Measurements from ENCODE around the gene GSTO2.

GSTO2 gene

DNA sequence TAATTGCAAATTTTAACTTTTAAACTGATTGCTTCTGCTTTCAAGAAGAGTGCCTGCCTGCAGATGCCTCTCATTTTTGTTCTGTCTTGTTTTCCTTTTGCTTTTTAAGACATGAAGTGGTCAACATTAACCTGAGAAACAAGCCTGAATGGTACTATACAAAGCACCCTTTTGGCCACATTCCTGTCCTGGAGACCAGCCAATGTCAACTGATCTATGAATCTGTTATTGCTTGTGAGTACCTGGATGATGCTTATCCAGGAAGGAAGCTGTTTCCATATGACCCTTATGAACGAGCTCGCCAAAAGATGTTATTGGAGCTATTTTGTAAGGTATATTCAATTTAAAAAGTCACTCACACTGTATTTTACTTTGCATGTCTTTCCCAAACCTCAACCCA lies 8.8 kb downstream of the GSTO2 start:
- DNase-seq (ENCODE audit: low read depth in 2 of 2), result no peak
- H3K4me3 ChIP-seq (replicated peaks in 1 of 2; ENCODE audit: low read depth in 2 of 2, low read length in 2 of 2), result no peak overlapping the region
- TF ChIP-seq, protein P1, sequence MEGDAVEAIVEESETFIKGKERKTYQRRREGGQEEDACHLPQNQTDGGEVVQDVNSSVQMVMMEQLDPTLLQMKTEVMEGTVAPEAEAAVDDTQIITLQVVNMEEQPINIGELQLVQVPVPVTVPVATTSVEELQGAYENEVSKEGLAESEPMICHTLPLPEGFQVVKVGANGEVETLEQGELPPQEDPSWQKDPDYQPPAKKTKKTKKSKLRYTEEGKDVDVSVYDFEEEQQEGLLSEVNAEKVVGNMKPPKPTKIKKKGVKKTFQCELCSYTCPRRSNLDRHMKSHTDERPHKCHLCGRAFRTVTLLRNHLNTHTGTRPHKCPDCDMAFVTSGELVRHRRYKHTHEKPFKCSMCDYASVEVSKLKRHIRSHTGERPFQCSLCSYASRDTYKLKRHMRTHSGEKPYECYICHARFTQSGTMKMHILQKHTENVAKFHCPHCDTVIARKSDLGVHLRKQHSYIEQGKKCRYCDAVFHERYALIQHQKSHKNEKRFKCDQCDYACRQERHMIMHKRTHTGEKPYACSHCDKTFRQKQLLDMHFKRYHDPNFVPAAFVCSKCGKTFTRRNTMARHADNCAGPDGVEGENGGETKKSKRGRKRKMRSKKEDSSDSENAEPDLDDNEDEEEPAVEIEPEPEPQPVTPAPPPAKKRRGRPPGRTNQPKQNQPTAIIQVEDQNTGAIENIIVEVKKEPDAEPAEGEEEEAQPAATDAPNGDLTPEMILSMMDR (IDR thresholded peaks at IDR 0.05; ENCODE audit: low read depth, low read length), result no peak

DNA sequence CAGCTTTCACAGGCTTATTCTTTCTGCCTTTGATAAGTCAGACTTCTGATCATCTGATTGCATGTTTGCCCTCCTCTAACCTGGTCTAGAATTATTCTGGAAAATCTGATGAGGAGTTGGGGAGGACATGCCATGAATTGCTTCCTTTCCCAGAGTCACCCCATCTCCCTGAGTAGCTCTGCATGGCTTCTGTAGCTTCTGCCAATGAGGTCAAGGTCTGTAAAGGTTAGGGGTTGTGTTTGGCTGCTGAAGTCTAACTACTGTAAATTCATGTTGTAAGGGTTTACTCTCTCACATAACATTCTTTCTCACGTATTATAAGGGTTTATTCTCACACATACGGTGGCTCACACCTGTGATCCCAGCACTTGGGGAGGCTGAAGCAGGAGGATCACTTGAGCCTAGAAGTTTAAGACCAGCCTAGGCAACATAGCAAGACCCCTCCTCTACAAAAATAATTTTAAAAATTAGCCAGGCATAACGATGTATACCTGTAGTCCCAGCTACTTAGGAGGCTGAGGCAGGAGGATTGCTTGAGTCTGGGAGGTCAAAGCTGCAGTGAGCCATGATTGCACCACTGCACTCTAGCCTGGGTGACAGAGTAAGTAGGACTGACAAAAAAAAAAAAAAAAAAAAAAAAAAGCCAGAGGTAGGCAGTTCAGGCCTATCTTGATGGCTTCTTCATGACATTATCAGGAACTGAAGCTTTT lies 10.7 kb downstream of the GSTO2 start:
- no peak overlapping the region for H3K4me3 ChIP-seq (replicated peaks in 1 of 2; ENCODE audit: low read depth in 2 of 2, low read length in 2 of 2)
- no peak for DNase-seq (ENCODE audit: low read depth in 2 of 2)
- TF ChIP-seq, protein P1 (IDR thresholded peaks at IDR 0.05; ENCODE audit: low read depth, low read length), result no peak

DNA sequence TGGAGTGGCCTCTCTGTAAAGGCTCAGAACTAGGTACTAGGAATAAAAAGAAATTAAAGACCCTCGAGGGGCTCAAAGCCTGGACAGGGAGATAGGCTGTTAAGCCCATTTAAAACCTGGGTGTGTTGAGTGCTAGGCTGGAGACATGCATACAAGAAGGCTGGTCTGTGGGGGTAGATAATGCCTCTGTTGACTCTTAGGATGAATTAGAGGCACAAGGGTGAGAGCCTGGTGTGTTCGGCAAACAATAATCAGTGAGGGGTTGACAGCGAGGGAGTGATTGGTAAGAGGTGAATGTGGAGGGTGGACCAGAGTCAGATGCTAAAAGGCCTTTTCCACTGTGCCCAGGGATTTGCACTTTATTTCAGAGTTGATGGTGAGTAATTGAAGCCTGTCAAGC lies 12.7 kb downstream of the GSTO2 start:
- H3K4me3 ChIP-seq (replicated peaks in 1 of 2; ENCODE audit: low read depth in 2 of 2, low read length in 2 of 2), result no peak overlapping the region
- TF ChIP-seq, protein P1 (IDR thresholded peaks at IDR 0.05; ENCODE audit: low read depth, low read length), result no peak
- DNase-seq (ENCODE audit: low read depth in 2 of 2), result no peak

DNA sequence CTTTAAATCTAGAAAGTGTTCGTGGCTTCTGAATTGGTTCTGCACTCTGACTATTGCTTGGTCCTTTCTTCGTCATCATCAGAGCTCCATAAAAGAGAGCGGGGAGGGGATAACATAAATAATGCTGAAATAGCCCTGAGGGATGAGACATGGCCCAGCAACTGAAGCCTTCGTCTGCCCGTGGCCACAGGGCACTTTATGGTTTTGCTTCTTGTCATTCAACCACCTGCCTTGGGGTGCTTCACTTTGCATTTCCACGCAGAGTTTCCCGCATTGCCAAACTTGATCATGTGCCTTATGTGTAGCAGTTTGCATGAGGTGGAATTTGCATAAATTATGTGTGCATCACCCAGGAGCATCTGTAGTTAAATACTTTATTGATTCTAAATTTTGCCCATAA lies 15.9 kb downstream of the GSTO2 start:
- TF ChIP-seq, protein P1 (IDR thresholded peaks at IDR 0.05; ENCODE audit: low read depth, low read length), result no peak
- no peak overlapping the region for H3K4me3 ChIP-seq (replicated peaks in 1 of 2; ENCODE audit: low read depth in 2 of 2, low read length in 2 of 2)
- no peak for DNase-seq (ENCODE audit: low read depth in 2 of 2)

DNA sequence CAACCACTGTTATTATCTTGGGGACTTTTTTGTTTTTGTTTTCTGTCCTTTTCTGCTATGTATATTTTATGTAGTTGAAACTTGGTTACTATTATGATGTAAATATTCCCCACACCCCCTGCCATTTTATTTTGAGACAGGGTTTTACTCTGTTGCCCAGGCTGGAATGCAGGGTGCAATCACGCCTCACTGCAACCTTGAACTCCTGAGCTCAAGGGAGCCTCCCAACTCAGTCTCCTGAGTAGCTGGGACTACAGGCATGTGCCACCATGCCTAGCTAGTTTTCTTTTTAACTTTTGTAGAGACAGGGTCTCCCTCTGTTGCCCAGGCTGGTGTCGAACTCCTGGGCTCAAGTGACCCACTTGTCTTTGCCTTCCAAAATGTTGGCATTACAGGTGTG lies 18.0 kb downstream of the GSTO2 start:
- H3K4me3 ChIP-seq (replicated peaks in 1 of 2; ENCODE audit: low read depth in 2 of 2, low read length in 2 of 2), result no peak overlapping the region
- TF ChIP-seq, protein P1 (IDR thresholded peaks at IDR 0.05; ENCODE audit: low read depth, low read length), result no peak
- DNase-seq (ENCODE audit: low read depth in 2 of 2), result no peak

DNA sequence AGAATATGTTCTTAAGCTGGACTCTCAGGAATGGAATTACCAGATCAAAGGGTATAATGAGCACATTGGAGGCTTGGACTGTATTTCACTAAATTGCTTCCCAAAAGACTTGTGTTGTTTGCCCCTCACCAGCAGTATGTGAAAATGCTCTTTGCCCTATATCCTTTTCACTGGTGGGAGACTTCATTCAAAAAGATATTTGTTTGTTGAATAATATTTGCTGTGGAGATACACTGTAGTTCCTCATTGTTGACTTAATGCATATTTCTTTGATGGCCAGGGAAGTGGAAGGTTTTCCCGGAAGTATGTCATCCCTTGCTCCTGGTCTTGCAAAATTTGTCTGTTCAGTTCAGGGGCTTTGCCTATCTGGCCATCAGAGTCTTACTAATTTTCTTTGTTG lies 19.4 kb downstream of the GSTO2 start:
- H3K4me3 ChIP-seq (replicated peaks in 1 of 2; ENCODE audit: low read depth in 2 of 2, low read length in 2 of 2), result no peak overlapping the region
- TF ChIP-seq, protein P1 (IDR thresholded peaks at IDR 0.05; ENCODE audit: low read depth, low read length), result no peak
- peak in 1 of 2 donors; percentile 60 for DNase-seq (ENCODE audit: low read depth in 2 of 2)
